K562 (cell line): ENCODE results near the gene ZBTB48. TPM values are rescaled to one million over a fixed set of nuclear protein-coding genes. Genes with fewer than 3 reads are reported as not detected.

Source experiments
- ATAC-seq: fragments of 200-7000 bp; cut with Tn5 transposase; 3 replicates; pipeline ENCODE4 v1.9.1; 2020; ENCODE audit warnings: moderate library complexity
- BruUV-seq: library from RNA; stranded (reverse); fragments of 400-500 nt; replicated peaks from 2 replicates; lab custom pipeline; 2021; lab: Mats Ljungman, UMichigan
- CTCF ChIA-PET: fragments of 300-600 bp; formaldehyde crosslinking; extraction: SDS; loops from one replicate; lab custom pipeline; 2021; ENCODE audit warnings: low intra/inter-chr PET ratio; lab: Yijun Ruan, JAX
- POLR2A ChIA-PET: fragments of 300-600, 350-650 bp; sonication (Branson Sonifier 250); formaldehyde crosslinking; extraction: SDS; loops from one replicate; lab custom pipeline; 2021; ENCODE audit warnings: antibody characterized with exemption, inconsistent platforms; lab: Yijun Ruan, JAX
- DNase-seq, 4 experiments: peaks; one replicate each; pipeline versions ENCODE4 v3.0.0 to v3.0.0-alpha.2; 2011 to 2018; ENCODE audit warnings: low spot score in 3 of 4, mixed read lengths in 3 of 4; ENCODE audit errors: extremely low read depth in 1 of 4
- FAIRE-seq: peaks from 2 replicates; lab custom pipeline; 2011; peaks lifted over from hg19 to GRCh38; lab: Jason Lieb, UNC
- H2AFZ ChIP-seq: 2 replicates; pipeline ENCODE4 v1.6.0; 2011; ENCODE audit warnings: low read depth, low read length, control low read depth, inconsistent platforms
- H3K27ac ChIP-seq: fragments of 200-600 bp; 3 replicates; pipeline ENCODE4 v1.8.0; 2011; ENCODE audit warnings: low read depth, mild to moderate bottlenecking, control low read depth, inconsistent platforms, low read length, moderate library complexity, mixed read lengths; ENCODE audit errors: extremely low read depth
- H3K27me3 ChIP-seq, 2 experiments: fragments of 300-600 bp in 1 of 2; 2 replicates in 1 of 2; 3 replicates in 1 of 2; pipeline versions ENCODE4 v1.6.0 to v1.8.0; 2011; ENCODE audit warnings: inconsistent platforms in 2 of 2, low read length in 2 of 2, mild to moderate bottlenecking in 1 of 2, mixed read lengths in 1 of 2, moderate library complexity in 1 of 2; ENCODE audit not compliant: control insufficient read depth in 2 of 2, insufficient read depth in 2 of 2
- H3K36me3 ChIP-seq: fragments of 300-600 bp; 3 replicates; pipeline ENCODE4 v1.8.0; 2011; ENCODE audit warnings: mild to moderate bottlenecking, low read length, inconsistent platforms; ENCODE audit not compliant: control insufficient read depth, insufficient read depth
- H3K4me1 ChIP-seq, 2 experiments: fragments of 200-600 bp in 1 of 2; replicated peaks in 1 of 2; 2 replicates in 1 of 2; 3 replicates in 1 of 2; pipeline versions ENCODE4 v1.5.1 to v1.8.0; 2011; ENCODE audit warnings: inconsistent platforms in 2 of 2, low read length in 2 of 2, mild to moderate bottlenecking in 1 of 2, mixed read lengths in 1 of 2, moderate library complexity in 1 of 2; ENCODE audit not compliant: control insufficient read depth in 2 of 2, insufficient read depth in 2 of 2
- H3K4me2 ChIP-seq: 2 replicates; pipeline ENCODE4 v1.6.1; 2011; ENCODE audit warnings: low read length, control low read depth, inconsistent platforms, mixed read lengths; ENCODE audit not compliant: insufficient read depth
- H3K4me3 ChIP-seq: fragments of 200-600 bp; sonication (generic), shearing (Covaris generic); 2 replicates; pipeline ENCODE4 v1.5.1; 2016; ENCODE audit warnings: control low read depth, inconsistent platforms
- H3K79me2 ChIP-seq: fragments of 200-600 bp; 3 replicates; pipeline ENCODE4 v1.8.0; 2011; ENCODE audit warnings: low read length, inconsistent platforms; ENCODE audit not compliant: control insufficient read depth, insufficient read depth
- H3K9ac ChIP-seq, 2 experiments: 2 replicates each; pipeline versions ENCODE4 v1.6.0 to v1.6.1; 2011; ENCODE audit warnings: low read depth in 2 of 2, low read length in 2 of 2, control low read depth in 1 of 2, inconsistent platforms in 1 of 2, mild to moderate bottlenecking in 1 of 2, mixed read lengths in 1 of 2; ENCODE audit not compliant: insufficient read depth in 1 of 2
- H3K9me1 ChIP-seq: one replicate; pipeline ENCODE4 v1.6.0; 2011; ENCODE audit warnings: inconsistent platforms, mild to moderate bottlenecking, low read length, moderate library complexity; ENCODE audit not compliant: control insufficient read depth, insufficient read depth
- H3K9me3 ChIP-seq: replicated peaks from 2 replicates; pipeline ENCODE4 v1.5.1; 2011; ENCODE audit warnings: low read depth, low read length, inconsistent platforms; ENCODE audit not compliant: control insufficient read depth, insufficient read depth
- H4K20me1 ChIP-seq: replicated peaks from 2 replicates; pipeline ENCODE4 v1.6.1; 2011; ENCODE audit warnings: low read length, inconsistent platforms, mixed read lengths; ENCODE audit not compliant: control insufficient read depth, insufficient read depth
- BRD4 ChIP-seq: fragments of 200-600 bp; sonication (generic); IDR thresholded peaks from 2 replicates; pipeline ENCODE4 v1.6.1; 2017; ENCODE audit warnings: inconsistent platforms
- CCAR2 ChIP-seq: fragments of 200-400 bp; formaldehyde crosslinking; IDR thresholded peaks from 2 replicates; pipeline ENCODE4 v1.6.1; 2017; ENCODE audit warnings: mild to moderate bottlenecking, low read depth, low read length
- GABPA ChIP-seq: fragments of 200-800 bp; sonication (Bioruptor generic); conservative IDR thresholded peaks from 2 replicates; pipeline ENCODE4 v1.6.1; 2016; ENCODE audit warnings: low read depth, missing genetic modification characterization, missing compliant biosample characterization
- LARP7 ChIP-seq: fragments of 450-650 bp; IDR thresholded peaks from 2 replicates; pipeline ENCODE4 v1.6.1; 2016
- SPI1 ChIP-seq: IDR thresholded peaks from 2 replicates; pipeline ENCODE4 v1.6.1; 2011; ENCODE audit warnings: low read depth, low read length, control low read depth, borderline replicate concordance
- ZNF318 ChIP-seq, 2 experiments: fragments of 450-650 bp; IDR thresholded peaks; 2 replicates each; pipeline ENCODE4 v1.6.1; 2016; ENCODE audit warnings: mild to moderate bottlenecking in 2 of 2, borderline replicate concordance in 1 of 2, low read depth in 1 of 2, moderate library complexity in 1 of 2
- WGBS: fragments of 100-300 bp; shearing (Covaris generic); methylation state at CpG from one replicate; pipeline ENCODE4 v1.1.6; 2016; ENCODE audit warnings: low coverage, mixed read lengths; ENCODE audit not compliant: insufficient coverage; ENCODE audit errors: missing lambda C conversion rate; 5-methylcytosine and 5-hydroxymethylcytosine counted together
- in situ Hi-C: fragments of 300-500 bp; cut with MboI; formaldehyde crosslinking; loops from 4 replicates; pipeline ENCODE4 v1.15.0; 2018; ENCODE audit warnings: inconsistent platforms, mixed read lengths
- intact Hi-C: fragments of 100-400 bp; cut with micrococcal nuclease; formaldehyde crosslinking; loops from 2 replicates; pipeline ENCODE4 v1.14.2; 2022
- polyA plus RNA-seq, 8 experiments: library from polyadenylated mRNA; depleted of rRNA in 4 of 8; stranded (reverse) in 5 of 8; unstranded in 3 of 8; fragments of >200 nt; fragmentation: Nextera tagmentation in 2 of 8; fragmentation: Illumina TruSeq in 1 of 8; extraction: Ambion mirVana in 2 of 8; extraction: Trizol in 1 of 8; gene quantifications; 2 replicates each; pipeline versions ENCODE4 v1.2.1 to v1.2.3, GENCODE V29; 2011 to 2014; ENCODE audit warnings: inconsistent platforms in 1 of 8, missing spikeins in 1 of 8
- total RNA-seq, 7 experiments: library from RNA; depleted of rRNA in 6 of 7; stranded (reverse); fragments of >200 nt in 6 of 7; fragmentation: Illumina TruSeq in 2 of 7; extraction: Trizol in 2 of 7; gene quantifications; 2 replicates each; pipeline versions ENCODE4 v1.2.1 to v1.2.3, GENCODE V29; 2011 to 2021; ENCODE audit warnings: low replicate concordance in 1 of 7
- TF ChIP-seq, protein P1 (sequence below): fragments of 250-450 bp; sonication (Bioruptor Pico); IDR thresholded peaks from 2 replicates; pipeline ENCODE4 v1.8.0; 2021; ENCODE audit warnings: mild to moderate bottlenecking, moderate library complexity

ZBTB48 gene
- total and polyA plus RNA-seq, 9 of the 15 experiments (the other 6 are each of a cell fraction or from before 2014, with no cell fraction given): 1.9 to 66.9 (median 29.5) TPM

- no TSS peak for BruUV-seq
- H3K9me3 ChIP-seq: no peaks in the 10 kb centered on the region
- H3K4me2 ChIP-seq: peak overlapping the region; percentile 96
- no peak for ATAC-seq
- peak overlapping the region; percentile 10; the same call in 1 of the 2 replicates for H3K4me3 ChIP-seq
- ChIA-PET POLR2A (interaction anchor here (1.3 to 13.4 kb wide), 5 partner anchors 10 to 19 kb away, joined by 3 to 221 read pairs (median 9); partner anchors contain the start of gene KLHL21), CTCF (no interaction called here)
- H3K9ac ChIP-seq: peak overlapping the region; percentile 25 to 78; a peak in 2 of 4 replicates
- peaks cover 39% of the 10 kb centered on the region; the same call in 1 of the 3 replicates for H3K36me3 ChIP-seq
- H4K20me1 ChIP-seq: peaks cover 33% of the 10 kb centered on the region
- peak; percentile 11 for FAIRE-seq
- H2AFZ ChIP-seq: no peak overlapping the region
- intact Hi-C loops (no loop called here), in situ Hi-C loops (no loop called here)
- H3K27me3 ChIP-seq: no peaks in the 10 kb centered on the region
- WGBS: 88% methylated on average over 1 of the region's 1 CpG
- H3K27ac ChIP-seq: peak overlapping the region; percentile 73; the same call in 2 of the 3 replicates
- no peak for TF ChIP-seq LARP7
- no peak for TF ChIP-seq BRD4
- no peak for TF ChIP-seq GABPA (tag)
- no peak for TF ChIP-seq CCAR2
- TF ChIP-seq ZNF318 (IDR thresholded peaks at IDR 0.05; ENCODE audit: borderline replicate concordance in 1 of 2, low read depth in 1 of 2): no peak
- TF ChIP-seq, protein P1, sequence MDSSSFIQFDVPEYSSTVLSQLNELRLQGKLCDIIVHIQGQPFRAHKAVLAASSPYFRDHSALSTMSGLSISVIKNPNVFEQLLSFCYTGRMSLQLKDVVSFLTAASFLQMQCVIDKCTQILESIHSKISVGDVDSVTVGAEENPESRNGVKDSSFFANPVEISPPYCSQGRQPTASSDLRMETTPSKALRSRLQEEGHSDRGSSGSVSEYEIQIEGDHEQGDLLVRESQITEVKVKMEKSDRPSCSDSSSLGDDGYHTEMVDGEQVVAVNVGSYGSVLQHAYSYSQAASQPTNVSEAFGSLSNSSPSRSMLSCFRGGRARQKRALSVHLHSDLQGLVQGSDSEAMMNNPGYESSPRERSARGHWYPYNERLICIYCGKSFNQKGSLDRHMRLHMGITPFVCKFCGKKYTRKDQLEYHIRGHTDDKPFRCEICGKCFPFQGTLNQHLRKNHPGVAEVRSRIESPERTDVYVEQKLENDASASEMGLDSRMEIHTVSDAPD (CRISPR knock-in tag): no peak
- 0 out of 2 replicates have a peak, but pooled peaks have one; percentile 27 for TF ChIP-seq SPI1
- peaks cover 19% of the 10 kb centered on the region for H3K9me1 ChIP-seq
- peaks cover 45% of the 10 kb centered on the region for H3K79me2 ChIP-seq
- no peak for DNase-seq
- H3K4me1 ChIP-seq: peaks cover 46 to 75% of the 10 kb centered on the region in 2 experiments
Measured at GRCh38 chr1:6582370-6582769, 2.6 kb downstream of the ZBTB48 start.
